ENCODE measurements around the gene SARNP.
"Not testable (repeated sequence)": the region's sequence is repeated elsewhere in the genome, so short reads cannot be mapped to it uniquely, and the experiment has no call there.

SARNP gene

DNA sequence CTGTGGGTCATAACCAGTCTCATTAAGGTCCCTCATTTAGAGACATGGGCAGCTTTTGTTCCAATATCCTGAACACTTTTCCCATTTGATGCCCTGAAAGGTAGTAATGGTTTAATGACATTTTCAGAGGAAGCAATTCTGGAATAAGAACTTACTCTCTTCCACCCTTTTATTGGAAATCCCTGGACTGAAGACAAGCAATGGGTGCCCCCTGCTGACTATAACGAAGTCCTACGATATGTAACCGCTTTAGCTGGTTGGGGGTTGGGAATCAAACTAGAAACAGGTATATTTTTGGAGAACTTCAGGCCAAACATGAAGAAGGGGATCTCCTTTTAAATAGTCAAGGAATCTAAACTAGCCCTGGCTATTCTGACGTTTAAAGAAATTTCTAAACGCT, 20.5 kb downstream of the SARNP start:
- DNase-seq (ENCODE audit: low read depth in 2 of 2), result no peak

DNA sequence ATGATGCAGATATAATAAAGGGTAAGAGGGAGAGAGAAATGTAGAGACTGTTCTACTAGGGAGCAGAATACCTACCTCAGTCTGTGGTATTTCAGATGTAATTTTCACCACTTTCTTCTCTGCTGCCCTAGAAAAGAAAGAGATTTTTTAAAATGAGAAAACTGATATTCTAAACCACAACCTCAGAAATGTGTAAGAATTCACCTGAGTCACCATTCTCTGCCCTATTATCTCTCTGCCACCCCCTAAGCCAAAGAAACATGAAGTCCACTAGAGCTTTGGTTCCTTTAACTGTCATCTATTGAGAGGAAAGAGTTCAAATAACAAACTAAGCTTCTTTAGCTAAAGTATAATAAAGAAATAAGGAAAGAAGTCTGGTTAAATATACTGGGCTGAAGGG, 21.6 kb downstream of the SARNP start:
- no peak for DNase-seq (ENCODE audit: low read depth in 2 of 2)

DNA sequence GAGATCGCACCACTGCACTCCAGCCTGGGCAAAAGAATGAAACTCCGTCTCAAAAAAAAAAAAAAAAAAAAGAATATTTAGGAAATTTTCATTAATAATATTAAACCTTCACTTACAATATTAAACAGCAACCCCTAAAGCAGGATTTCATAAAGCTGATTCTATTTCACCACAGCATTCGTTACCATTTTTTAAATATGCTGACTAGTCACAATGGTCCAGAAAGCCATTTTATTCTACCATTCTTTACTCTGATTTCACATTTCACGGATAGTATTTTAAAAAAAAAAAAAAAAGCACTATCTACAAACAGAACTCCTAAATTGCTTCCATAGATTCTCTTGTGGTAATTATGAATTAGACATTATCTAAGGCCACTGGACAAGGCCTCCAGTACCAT, 27.6 kb downstream of the SARNP start:
- no peak for DNase-seq (ENCODE audit: low read depth in 2 of 2)

DNA sequence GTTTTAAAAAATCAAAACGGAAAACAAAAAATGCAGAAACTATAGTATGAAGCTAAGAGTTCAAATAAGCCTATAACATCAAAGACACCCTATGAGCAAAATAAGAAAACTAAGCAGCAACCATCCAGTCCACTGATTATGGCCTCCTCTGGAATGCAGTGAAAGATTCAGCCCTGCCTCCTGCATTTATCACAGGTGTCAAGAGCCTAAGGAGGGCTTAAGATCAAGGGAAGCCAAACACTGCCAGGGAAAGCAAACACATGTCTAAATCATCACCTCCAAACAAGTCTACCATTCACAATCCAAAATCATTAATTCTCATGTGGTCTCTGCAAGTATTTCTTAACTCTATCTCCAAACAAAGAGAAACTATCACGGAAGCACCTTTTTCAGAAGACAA, 28.4 kb downstream of the SARNP start:
- no peak for DNase-seq (ENCODE audit: low read depth in 2 of 2)

DNA sequence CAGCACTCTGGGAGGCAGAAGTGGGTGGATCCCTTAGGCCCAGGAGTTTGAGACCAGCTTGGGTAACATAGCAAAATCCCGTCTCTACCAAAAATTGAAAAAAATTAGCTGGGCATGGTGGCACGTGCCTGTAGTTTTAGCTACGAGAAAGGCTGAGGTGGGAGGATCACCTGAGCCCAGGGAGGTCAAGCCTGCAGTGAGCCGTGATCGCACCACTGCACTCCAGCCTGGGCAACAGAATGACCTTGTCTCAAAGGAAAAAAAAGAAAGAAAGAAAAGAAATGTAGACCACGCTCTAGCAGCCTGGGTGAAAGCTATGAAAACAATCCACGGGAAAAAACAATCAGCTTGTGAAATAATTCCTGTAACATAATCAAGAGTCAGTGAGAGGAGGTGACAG, 29.0 kb downstream of the SARNP start:
- no peak for DNase-seq (ENCODE audit: low read depth in 2 of 2)

DNA sequence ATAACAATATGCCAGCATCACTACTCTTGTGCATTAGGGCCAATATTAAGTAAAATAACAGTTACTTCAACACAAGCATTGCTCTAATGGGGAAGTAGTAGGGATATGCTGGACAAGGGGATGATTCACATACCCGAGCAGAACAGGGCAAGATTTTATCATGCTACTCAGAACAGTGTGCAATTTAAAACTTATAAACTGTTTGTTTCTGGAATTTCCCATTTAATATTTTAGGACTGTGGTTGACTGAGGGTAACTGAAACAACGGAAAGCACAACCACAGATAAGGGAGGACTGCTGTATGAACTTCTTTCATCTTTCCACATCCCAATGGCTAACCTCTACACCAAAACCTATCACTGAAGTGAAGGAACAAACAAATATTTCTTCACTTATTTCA, 36.8 kb downstream of the SARNP start:
- DNase-seq (ENCODE audit: low read depth in 2 of 2), result no peak

DNA sequence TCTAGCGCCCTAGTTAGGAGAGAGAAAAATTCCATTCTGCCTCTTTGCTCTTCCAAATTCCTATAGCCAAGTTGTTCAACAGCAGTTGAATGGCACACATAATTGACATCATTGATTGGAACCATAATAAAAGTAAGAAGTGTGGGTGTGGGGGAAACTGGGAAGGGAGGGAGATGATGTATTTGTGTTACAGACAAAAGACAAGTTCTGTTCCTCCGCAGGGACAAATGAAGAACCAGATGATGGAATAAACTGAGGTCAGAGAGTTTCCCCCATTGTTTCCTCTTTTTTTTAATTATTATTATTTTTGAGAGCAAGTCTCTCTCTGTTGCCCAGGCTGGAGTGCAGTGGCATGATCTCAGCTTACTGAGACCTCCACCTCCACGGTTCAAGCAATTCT, 39.7 kb downstream of the SARNP start:
- DNase-seq (ENCODE audit: low read depth in 2 of 2), result no peak

DNA sequence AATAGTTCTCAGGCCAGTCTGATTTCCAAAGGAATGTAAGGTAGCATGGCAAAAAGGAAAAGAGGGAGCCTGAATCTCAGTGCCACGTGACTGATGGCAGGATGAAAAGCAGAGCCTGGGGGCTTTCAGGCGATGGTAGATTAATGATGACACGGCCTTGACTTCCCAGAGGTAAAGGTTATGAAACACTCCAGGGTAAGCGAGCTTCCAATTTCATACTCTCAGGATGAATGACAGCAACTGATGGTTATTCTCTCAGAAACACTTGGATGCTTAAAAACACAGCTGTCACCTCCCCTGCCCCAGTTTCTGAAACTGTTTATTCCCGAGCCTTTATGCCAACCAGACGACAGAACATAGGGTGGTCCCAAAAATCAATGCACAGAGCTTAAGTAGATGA, 45.8 kb downstream of the SARNP start:
- DNase-seq (ENCODE audit: low read depth in 2 of 2), result no peak

DNA sequence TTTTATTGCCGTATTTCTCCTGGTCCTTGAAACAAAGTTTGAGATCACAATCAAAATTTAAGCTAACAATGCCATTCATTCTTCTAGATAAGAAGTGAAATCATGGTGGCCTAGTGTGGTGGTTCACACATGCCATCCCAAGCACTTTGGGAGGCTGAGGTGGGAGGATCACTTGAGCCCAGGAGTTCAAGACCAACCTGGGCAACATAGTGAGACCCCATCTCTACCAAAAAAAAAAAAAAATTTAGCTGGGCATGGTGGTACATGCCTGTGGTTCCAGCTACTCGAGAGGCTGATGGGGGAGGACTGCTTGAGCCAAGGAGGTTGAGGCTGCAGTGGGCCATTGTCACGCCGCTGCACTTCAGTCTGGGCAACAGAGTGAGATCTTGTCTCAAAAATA, 50.4 kb downstream of the SARNP start:
- DNase-seq (ENCODE audit: low read depth in 2 of 2), result no peak

DNA sequence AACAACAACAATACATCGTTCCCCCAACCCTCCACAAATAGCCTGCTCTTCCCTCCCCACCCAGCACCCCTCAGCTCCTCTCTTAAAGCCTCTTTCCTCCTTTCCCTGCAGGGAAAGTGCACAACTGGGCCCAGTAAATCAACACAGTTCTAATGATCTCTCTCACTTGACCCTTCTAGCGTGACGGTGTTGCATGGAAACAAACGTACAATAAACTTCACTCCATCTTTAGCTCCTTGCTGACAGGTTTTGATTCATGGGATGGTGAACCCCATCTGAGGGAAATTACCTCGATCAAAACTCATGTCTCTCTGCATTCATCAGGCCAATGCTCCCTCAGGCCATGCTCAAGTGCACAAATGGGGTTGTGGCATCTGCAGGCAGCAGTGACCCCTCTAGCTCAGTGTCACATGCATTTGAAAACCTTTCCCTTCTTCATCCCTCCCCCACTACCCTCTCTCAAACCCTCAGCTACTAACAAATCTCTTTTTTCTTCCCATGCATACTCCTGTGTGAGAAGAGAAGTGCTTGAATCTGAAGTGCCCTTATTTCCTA, 51.7 kb downstream of the SARNP start:
- no peak for DNase-seq (ENCODE audit: low read depth in 2 of 2)

DNA sequence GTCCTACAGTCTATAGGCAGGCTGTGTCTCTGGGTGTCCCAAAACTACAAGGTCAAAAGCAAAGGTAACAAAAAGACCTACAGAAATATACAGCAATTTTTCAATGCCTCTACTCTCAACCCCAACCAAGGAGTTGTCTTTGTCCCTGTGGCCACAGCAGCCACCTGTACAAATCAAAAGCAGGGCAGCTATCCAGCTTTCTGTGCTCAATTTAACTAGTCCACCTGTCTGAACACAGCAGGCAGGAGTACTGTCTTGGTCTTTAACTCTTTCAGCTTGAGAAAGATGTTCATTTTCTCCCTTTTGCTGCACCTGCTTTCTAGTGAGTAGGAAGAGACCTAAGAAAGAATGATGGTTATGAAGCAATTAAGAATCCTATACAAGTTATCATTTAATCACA, 54.9 kb downstream of the SARNP start:
- no peak for DNase-seq (ENCODE audit: low read depth in 2 of 2)

DNA sequence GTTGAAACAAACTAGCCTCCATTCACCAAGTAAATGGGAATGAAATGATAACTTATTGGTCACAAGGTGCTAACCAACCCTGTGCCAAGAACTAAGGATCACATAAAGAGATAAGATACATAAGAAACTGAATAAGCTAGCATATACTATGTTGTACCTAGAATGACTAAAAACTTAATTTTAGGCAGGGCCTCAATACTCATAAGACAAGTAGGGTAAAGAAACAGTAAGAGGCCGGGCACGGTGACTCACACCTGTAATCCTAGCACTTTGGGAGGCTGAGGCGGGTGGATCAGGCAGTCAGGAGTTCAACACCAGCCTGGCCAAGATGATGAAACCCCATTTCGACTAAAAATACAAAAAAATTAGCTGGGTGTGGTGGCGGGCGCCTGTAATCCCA, 56.9 kb downstream of the SARNP start:
- DNase-seq (ENCODE audit: low read depth in 2 of 2), result peak; percentile 14 to 62

DNA sequence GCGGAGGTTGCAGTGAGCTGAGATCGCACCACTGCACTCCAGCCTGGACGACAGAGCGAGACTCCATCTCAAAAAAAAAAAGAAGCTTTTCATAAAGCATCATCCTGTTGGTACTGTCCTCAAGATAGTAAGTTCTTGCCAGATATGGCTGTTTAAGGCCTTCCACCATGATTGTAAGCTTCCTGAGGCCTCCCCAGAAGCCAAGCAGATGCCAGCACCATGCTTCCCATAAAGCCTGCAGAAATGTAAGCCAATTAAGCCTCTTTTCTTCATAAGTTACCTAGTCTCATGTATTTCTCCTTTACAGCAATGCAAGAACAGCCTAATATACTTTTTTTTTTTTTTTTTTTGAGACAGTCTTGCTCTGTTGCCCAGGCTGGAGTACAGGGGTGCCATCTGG, 58.9 kb downstream of the SARNP start:
- DNase-seq (ENCODE audit: low read depth in 2 of 2), result not testable (repeated sequence)

DNA sequence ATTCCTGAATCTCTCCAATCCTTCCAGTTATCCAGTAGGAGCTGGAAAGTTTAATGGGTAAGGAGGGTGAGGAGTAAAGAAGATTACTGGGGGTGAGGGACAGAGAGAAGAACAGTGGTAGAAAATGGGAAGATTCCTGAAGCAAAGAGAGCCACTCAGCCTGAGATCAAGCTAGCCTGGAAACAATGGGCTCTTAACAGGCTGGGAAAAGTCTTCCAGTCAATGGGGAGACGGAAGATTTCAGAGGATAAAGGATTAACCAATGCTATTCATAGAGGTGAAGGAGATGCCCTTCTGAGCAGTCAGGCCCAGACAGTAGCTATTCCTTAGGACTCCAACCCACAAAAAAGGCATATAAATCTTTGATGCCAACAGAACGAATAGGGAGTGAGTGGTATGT, 59.8 kb downstream of the SARNP start:
- DNase-seq (ENCODE audit: low read depth in 2 of 2), result no peak

DNA sequence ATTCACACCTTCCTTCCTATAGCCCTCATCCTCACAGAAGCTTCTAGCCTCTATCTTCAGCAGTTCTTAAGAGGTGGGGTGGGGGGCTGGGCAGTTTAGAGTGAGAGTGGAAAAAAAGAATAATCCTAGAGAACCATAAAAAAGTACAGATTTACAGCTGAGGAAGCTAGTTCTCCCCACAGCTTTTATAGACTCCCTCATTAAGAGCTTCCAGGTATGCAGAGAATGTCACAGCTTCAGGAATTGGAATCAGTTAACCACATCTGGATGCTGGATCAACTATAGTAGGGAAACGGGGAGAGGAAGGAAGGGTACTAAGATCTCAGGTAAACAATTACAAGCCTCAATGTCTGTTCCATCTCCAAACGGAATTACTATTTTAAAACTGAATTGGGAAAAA, 62.3 kb downstream of the SARNP start:
- DNase-seq (ENCODE audit: low read depth in 2 of 2), result no peak

DNA sequence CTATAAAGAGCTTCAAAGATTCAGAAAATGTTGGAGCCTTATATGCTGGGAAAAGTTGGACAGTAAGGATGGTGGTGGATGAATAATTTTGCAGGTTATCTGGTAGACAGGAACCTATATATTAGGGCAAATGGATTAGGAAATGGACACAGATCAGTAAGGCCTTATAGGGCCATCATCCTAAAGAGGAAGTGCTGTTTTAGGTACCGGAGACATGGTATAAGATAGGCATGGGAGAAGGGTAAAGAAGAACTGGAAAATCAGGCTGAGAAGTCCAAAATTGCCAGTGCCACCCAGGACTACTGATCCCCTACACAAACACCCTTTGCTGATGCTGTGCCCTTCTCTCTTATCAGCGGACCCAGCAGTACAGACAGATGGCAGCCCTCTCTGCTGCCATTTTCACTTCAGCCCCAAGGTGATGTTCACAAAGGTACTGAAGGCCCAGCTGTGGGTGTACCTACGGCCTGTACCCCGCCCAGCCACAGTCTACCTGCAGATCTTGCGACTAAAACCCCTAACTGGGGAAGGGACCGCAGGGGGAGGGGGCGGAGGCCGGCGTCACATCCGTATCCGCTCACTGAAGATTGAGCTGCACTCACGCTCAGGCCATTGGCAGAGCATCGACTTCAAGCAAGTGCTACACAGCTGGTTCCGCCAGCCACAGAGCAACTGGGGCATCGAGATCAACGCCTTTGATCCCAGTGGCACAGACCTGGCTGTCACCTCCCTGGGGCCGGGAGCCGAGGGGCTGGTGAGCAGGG, 69.1 kb downstream of the SARNP start:
- no peak for DNase-seq (ENCODE audit: low read depth in 2 of 2)

DNA sequence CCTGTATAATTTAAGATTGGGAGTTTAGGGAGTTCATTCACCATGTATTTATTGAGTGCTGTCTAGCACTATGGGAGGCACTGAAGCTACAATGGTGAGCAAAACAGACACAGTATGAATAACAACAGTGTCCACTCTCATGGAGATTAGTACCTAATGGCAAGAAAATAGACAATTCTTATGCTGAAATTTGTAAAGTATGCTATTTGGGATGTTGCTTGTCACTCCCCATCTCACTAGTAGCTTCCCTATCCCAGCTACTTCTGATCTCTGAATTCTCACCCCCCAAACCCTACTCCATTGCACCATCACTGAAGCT, 70.7 kb downstream of the SARNP start:
- no peak for DNase-seq (ENCODE audit: low read depth in 2 of 2)

DNA sequence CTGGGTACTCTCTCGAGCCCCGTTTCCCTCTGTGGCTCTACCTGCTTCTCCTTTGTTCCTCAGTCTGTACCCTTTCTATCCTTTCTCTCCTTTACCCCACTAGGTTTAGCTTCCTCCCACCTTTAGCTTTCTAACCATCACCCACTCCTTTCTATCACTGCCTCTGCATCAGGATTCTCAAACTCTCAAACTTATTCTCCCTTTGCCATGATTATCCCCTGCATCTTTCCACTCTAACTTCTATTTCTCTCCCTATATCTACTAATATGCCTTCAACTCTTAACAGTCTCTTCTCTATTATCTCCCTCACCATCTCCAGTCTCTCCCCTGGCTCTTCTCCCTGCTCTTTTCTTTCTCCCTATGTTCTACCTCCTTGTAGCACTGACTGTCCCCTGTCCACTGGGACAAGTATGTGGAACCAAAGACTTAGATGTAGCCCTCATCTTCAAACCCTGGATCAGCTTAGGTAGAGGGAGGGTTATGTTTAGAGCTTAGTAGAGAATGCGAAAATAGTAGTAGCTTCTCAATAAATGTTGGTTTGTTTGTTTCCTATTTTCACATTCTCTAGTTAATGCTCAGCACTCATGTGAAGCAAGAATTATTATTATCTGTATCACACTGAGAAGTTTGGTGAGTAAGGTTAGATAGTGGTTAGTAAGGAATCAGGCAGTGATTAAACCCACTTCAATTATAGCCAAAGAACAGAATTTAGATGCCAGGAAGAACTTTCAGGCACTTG, 71.2 kb downstream of the SARNP start:
- DNase-seq (ENCODE audit: low read depth in 2 of 2), result no peak

DNA sequence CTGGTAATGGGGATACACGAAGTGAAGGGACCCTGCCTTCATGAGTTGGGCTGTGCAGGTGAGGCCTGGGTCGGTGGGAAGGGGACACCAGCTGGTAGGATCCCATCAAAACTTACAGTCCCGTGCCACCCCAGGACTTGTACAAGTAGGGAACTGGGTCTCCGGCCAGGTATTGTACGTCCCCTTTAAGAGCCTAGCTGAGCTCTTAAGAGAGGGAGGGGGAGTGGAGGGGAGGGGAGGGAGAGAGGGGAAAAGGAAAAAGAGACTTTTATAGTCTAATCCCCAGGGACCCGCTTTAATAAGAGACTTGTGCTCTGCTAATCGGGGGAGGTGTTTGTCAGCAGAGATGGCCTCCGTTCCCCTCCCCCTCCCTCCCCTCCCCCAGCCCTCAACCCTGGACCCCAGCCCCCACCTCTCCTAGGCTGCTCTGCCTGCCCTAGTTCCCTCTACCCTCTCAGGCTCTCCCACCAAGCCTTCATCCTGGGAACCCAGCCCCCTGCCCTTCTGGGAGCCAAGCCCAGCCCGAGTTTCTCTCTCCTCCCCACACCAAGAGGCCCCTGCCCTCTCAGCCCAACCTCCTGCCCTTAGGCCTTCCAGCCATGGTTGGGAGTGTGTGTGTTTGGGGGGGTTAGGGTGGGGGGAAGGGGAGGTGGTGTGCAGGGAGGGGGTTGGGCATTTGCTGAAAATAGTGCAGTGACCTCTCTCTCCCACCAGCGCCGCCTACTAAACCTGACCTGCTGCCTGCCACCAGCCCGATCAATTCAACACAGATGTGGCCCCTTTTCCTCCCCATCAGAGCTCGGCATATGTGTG, 72.0 kb downstream of the SARNP start:
- DNase-seq (ENCODE audit: low read depth in 2 of 2), result no peak

DNA sequence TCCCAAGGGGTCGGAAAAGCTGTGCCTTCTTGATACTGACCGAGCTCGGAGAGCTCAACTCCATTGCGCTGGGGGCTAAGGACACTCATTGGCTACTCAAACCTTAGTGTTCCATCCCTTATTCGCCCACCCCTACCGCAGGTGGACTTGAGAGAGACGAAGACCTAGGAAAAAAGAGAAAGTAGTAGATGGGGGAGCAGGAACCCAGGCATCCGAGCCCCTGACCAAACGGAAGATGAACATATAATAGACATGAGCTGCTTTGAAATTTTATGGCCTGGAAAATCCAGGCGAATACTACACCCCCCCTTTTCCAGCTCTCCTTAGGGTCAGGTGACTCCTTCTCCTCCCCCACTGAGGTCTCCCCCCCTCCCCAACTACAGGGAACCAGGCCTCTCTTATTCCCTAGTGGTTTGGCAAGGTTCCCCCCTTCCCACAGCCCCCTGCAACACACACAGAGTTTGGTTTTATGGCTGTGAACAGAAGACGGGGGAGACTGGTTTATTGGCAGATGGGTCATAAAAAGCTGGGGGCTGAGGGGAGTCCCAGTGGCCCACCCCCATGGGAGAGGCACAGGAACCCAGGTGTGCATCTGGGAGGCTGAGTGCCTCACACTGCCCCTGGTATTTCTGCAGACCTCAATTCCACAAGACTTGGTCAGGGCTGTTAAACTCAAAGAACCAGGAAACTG, 73.0 kb downstream of the SARNP start:
- no peak for DNase-seq (ENCODE audit: low read depth in 2 of 2)

DNA sequence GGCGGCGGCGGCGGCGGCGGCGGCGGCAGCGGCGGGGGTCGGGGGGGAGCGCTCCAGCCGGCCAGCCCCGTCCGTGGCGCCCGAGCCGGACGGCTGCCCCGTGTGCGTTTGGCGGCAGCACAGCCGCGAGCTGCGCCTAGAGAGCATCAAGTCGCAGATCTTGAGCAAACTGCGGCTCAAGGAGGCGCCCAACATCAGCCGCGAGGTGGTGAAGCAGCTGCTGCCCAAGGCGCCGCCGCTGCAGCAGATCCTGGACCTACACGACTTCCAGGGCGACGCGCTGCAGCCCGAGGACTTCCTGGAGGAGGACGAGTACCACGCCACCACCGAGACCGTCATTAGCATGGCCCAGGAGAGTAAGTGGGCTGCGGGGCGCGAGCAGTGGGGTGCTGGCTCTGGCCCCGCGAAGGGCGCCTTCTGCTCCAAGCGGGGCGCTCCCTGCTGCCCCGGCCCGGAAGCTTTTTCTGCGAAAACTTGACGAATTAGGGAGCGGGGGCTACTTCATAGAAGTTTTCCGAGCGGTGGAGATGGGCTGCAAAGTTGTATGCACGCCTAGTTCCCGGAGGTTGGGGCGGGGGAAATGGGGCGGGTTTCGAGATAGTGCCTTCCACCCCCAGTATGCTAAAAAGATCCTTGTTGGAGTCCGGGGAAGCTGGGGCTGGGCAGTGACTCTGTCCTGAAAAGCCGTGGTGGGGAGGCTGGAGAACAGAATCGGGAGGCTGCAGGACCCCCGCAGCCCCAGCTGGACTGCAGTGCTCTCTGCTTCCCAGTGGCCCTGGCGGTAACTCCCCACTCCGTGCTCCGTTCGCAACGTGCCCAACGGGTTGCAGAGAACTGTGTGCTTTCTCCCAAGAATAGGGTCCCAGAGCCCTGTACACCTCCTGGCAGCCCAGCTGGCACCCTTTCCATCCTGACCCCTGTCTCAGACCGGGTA, 73.9 kb downstream of the SARNP start:
- peak in 1 of 2 donors; percentile 38 for DNase-seq (ENCODE audit: low read depth in 2 of 2)

Measured in stimulated activated CD8-positive, alpha-beta memory T cell treated with anti-CD3 and anti-CD28 coated beads, Interleukin-15, amount 100 ng/mL, for 48 hours (primary cell).